ENCODE measurements around the gene SLC11A1.
A peak's percentile ranks its signal among the peaks of the same experiment; 100 is the strongest.

Gene SLC11A1

GRCh38 chr2:218366621-218367414, 15.3 kb upstream of the SLC11A1 start:
- DNase-seq (ENCODE audit: low spot score): no peak

- DNase-seq (ENCODE audit: low spot score): peak; percentile 86
Measured at GRCh38 chr2:218367415-218368149, 14.5 kb upstream of the SLC11A1 start.

DNA sequence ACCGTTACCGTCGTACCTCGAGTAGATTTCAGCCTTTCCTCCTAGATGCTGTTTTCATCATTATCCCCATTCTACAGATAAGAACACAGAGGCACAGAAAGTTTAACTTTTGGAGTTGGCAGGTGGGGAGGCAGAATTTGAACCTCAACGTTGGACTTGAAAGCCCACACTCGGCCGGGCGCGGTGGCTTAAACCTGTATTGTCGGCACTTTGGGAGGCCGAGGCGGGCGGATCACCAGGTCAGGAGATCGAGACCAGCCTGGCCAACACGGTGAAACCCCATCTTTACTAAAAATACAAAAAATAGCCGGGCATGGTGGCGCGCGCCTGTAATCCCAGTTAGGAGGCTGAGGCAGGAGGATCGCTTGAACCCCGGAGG, 13.9 kb upstream of the SLC11A1 start:
- DNase-seq (ENCODE audit: low spot score): no peak

DNA sequence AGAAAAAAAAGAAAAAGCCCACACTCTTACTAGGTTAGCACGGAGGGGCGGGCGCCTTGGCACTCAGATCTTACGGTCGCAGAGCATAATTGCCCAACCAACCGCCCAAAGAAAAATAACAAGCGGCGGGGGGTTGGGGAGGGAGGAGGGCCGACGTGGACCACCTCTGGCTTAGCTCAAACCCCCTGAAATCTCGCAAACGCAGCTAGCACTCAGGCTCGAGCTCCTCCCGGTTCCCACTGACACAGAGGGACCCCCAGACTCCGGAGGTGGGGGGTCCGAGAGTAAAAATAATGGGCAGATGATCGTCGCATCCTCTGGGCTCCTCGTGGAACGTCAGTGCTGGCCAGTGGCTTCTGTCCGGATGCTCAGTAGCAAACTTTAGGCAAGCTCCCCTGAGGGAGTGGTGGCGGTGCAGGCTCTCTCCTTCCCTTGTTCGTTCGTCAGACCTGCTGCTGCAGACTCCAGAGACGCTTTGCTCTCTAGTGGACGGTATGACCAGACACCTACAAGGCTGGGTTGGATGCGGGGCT, 13.4 kb upstream of the SLC11A1 start:
- DNase-seq (ENCODE audit: low spot score): no peak

GRCh38 chr2:218369330-218369729, 12.7 kb upstream of the SLC11A1 start:
- DNase-seq (ENCODE audit: low spot score): no peak

- no peak for DNase-seq (ENCODE audit: low spot score)
Measured at GRCh38 chr2:218370410-218371063, 11.5 kb upstream of the SLC11A1 start.

DNA sequence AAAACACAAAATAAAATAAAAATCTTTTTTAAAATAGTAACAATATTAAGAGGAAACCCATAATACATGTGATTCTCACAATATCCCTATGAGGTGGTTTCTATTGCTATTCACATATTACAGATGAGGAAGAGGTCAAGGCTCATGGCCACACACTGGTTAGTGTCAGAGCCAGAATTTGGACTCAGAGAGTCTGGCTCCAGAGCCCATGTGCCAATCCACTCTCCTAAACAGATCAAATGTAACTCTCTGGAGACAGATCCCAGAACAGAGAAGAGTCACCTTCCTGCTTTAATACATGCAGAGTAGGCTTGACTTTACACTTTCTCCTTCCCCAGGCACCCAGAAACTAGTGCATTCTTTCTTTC, 10.1 kb upstream of the SLC11A1 start:
- DNase-seq (ENCODE audit: low spot score): no peak

DNA sequence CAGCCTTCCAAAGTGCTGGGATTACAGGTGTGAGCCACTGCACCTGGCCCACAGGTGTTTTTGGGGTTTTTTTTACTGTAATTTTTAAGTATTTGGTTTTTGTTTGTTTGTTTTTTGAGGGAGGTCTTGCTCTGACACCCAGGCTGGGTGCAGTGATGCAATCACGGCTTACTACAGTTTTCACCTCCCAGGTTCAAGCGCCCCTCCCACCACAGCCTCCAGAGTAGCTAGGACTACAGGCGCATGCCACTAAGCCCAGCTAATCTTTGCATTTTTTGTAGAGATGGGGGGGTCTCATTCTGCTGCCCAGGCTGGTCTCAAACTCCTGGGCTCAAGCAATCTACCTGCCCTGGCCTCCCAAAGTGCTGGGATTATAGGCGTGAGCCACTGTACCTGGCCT, 7.3 kb upstream of the SLC11A1 start:
- no peak for DNase-seq (ENCODE audit: low spot score)

DNA sequence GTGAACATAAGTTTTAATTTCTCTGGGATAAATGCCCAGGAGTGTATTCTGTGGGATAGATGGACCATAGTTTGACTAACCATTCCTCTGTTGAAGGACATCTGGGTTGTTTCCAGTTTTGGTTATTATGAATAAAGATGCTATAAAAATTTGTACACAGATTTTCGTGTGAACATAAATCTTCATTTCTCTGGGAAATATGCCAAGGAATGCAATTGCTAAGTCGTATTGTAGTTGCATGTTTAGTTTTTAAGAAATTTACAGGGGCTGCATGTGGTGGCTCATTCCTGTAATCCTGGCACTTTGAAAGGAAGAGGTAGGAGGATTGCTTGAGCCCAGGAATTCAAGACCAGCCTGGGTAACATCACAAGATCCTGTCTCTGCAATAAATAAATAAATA, 6.9 kb upstream of the SLC11A1 start:
- DNase-seq (ENCODE audit: low spot score): no peak

- DNase-seq (ENCODE audit: low spot score): peak; percentile 60
Measured at GRCh38 chr2:218378053-218378452, 4.0 kb upstream of the SLC11A1 start.

GRCh38 chr2:218382785-218383184, 712 bp downstream of the SLC11A1 start:
- no peak for DNase-seq (ENCODE audit: low spot score)

- no peak for DNase-seq (ENCODE audit: low spot score)
Measured at GRCh38 chr2:218383892-218384519, 1.9 kb downstream of the SLC11A1 start.

GRCh38 chr2:218384975-218385374, 2.9 kb downstream of the SLC11A1 start:
- DNase-seq (ENCODE audit: low spot score): no peak

DNA sequence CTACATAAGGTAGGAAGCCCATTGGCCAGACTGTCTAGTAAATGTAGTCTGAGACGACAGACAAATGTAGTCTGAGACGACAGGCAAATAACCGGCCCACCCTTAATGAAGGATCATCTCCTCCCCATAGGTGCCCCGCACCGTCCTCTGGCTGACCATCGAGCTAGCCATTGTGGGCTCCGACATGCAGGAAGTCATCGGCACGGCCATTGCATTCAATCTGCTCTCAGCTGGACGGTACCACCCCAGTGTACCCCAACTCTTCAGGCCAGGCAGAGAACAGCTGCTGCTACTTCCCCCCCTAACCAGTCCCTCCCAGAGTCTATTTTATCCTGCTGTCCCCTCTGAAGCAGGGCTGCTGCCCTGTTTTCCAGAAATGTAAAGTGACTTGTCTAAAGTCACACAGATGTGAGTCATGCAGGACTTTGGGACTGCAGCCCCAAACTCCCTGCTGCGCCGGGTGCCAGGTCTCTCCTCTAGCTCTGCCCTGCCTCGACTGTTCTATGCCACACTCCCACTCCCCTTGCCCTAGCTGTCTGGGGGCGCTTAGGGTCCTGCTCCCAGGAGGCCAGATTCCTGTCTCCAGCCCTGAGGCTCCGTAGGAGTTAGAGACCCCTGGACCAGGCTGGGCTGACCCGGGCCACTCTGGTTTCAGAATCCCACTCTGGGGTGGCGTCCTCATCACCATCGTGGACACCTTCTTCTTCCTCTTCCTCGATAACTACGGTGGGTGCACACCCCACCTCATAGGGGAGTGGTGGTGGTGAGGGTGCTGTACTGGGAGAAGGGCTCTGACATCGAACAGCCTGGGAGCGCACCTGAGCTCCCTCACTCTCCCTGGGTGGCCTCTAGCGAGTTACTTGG, 4.7 kb downstream of the SLC11A1 start:
- DNase-seq (ENCODE audit: low spot score): no peak

DNA sequence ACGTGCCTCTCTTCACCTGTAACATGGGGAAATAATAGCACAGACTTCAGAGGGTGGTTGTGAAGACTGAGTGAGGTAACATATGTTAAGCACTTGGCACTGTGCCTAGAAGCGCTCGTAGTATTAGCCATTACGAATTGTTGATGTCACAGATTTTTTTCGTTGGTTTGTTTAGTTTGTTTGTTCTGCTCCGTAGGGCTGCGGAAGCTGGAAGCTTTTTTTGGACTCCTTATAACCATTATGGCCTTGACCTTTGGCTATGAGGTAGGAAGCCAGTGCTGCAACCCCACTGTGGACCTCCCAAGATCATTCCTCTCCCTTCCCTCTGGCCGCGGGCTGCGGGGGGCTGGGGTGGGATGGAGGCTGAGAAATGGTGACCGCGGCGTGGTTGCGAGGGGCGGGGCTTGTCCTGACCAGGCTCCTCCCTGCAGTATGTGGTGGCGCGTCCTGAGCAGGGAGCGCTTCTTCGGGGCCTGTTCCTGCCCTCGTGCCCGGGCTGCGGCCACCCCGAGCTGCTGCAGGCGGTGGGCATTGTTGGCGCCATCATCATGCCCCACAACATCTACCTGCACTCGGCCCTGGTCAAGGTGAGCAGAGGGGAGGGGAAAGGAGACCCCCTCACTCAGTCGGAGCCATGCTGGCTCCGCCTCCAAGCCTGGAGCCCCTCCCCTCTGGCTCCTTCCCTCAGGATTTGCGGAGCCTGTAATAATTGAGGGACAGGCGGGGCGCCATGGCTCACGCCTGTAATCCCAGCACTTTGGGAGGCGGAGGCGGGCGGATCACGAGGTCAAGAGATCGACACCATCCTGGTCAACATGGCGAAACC, 5.5 kb downstream of the SLC11A1 start:
- DNase-seq (ENCODE audit: low spot score): no peak

DNA sequence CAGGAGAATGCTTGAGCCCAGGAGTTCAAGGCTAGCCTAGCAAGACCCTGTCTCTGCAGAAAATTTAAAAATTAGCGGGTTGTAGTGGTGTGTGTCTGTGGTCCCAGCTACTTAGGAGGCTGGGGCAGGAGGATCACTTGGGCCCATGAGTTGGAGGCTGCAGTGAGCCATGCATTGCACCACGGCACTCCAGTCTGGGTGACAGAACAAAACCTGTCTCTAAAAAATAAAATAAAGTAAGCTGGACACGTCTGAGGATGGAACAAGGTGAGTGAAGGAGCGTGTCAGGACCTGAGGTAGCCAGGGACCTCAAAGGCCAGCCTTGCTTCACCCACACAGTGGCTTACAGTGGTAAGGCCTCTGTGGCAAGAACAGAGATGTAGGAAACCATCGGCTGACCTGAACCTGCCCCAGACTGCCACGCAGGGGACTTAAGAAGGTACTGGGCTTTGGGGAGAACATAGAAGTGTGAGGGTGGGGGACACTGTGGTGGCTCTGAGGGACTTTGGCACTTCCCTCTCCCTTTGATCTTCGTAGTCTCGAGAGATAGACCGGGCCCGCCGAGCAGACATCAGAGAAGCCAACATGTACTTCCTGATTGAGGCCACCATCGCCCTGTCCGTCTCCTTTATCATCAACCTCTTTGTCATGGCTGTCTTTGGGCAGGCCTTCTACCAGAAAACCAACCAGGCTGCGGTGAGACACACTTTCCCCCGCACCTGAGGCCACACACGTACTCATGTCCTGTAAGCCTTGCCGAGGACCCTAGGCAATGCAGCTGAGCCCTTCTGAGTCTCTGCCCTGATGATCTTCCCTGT, 7.5 kb downstream of the SLC11A1 start:
- no peak for DNase-seq (ENCODE audit: low spot score)

- DNase-seq (ENCODE audit: low spot score): no peak
Measured at GRCh38 chr2:218391202-218391601, 9.1 kb downstream of the SLC11A1 start.

- DNase-seq (ENCODE audit: low spot score): no peak
Measured at GRCh38 chr2:218392459-218392858, 10.4 kb downstream of the SLC11A1 start.

DNA sequence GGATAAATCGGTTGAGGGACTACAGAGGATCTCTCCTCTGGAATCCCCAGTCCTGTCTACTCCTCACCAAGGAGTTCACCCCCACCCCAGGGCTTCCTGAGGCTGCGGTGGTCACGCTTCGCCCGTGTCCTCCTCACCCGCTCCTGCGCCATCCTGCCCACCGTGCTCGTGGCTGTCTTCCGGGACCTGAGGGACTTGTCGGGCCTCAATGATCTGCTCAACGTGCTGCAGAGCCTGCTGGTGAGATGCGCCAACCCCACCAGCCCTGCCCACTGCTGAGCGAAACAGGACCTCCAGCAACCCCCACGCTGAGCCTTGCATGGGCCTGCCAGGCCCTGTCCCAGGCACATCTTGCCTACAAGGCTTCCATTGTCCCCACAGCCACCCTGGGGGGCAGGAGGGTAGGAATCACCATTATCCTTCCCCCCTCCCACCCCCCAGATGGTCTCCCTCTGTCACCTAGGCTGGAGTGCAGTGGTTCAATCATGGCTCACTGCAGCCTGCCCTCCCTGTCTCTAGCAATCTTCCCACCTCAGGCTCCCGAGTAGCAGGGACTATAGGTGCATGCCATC, 10.9 kb downstream of the SLC11A1 start:
- no peak for DNase-seq (ENCODE audit: low spot score)
